GM12865 (cell line): ENCODE data around the gene PLEKHB2.

ENCODE experiments used
- DNase-seq: peaks from one replicate; pipeline ENCODE4 v3.0.0; 2010; ENCODE audit warnings: low read depth
- H3K4me3 ChIP-seq: 2 replicates; pipeline ENCODE4 v1.5.1; 2011; ENCODE audit warnings: mild to moderate bottlenecking, low read depth, low read length, control low read depth
- TF ChIP-seq, protein P1 (sequence below): IDR thresholded peaks from 2 replicates; pipeline ENCODE4 v1.5.1; 2011; ENCODE audit warnings: low read length, control low read depth, low read depth, inconsistent platforms; ENCODE audit not compliant: insufficient read depth; ENCODE audit errors: missing control alignments

The PLEKHB2 gene

DNA sequence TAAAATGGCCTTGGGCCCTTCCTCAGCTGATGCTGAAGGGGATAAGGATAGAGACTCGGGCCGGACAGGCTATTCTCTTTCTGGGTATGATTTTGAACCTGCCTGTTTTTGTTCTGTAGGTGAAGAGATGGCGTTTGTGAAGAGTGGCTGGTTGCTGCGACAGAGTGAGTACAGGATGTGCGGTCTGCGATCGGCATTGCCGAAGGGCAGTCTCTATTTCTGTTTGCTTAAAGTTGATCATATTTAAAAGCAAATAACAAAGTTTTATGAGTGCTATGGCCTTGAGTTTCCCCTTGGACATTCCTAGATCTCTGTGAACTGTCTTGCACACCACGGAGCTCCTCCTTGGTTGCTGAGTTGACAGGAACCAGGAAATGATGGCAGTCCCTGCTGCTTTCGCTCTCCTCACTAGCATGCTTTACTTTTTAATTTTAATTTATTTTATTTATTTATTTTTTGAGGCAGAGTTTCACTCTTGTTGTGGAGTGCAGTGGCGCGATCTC, 15.7 kb downstream of the PLEKHB2 start:
- TF ChIP-seq, protein P1, sequence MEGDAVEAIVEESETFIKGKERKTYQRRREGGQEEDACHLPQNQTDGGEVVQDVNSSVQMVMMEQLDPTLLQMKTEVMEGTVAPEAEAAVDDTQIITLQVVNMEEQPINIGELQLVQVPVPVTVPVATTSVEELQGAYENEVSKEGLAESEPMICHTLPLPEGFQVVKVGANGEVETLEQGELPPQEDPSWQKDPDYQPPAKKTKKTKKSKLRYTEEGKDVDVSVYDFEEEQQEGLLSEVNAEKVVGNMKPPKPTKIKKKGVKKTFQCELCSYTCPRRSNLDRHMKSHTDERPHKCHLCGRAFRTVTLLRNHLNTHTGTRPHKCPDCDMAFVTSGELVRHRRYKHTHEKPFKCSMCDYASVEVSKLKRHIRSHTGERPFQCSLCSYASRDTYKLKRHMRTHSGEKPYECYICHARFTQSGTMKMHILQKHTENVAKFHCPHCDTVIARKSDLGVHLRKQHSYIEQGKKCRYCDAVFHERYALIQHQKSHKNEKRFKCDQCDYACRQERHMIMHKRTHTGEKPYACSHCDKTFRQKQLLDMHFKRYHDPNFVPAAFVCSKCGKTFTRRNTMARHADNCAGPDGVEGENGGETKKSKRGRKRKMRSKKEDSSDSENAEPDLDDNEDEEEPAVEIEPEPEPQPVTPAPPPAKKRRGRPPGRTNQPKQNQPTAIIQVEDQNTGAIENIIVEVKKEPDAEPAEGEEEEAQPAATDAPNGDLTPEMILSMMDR = no peak
- no peak overlapping the region for H3K4me3 ChIP-seq
- DNase-seq = no peak

GRCh38 chr2:131121464-131121863, 16.3 kb downstream of the PLEKHB2 start:
- no peak for DNase-seq
- TF ChIP-seq, protein P1 = no peak
- H3K4me3 ChIP-seq = no peak overlapping the region

- DNase-seq = no peak
- TF ChIP-seq, protein P1 = no peak
- no peak overlapping the region for H3K4me3 ChIP-seq
Observed at GRCh38 chr2:131122496-131122895, 17.4 kb downstream of the PLEKHB2 start.

- no peak overlapping the region for H3K4me3 ChIP-seq
- no peak for DNase-seq
- TF ChIP-seq, protein P1 = no peak
Observed at GRCh38 chr2:131123192-131123591, 18.1 kb downstream of the PLEKHB2 start.

DNA sequence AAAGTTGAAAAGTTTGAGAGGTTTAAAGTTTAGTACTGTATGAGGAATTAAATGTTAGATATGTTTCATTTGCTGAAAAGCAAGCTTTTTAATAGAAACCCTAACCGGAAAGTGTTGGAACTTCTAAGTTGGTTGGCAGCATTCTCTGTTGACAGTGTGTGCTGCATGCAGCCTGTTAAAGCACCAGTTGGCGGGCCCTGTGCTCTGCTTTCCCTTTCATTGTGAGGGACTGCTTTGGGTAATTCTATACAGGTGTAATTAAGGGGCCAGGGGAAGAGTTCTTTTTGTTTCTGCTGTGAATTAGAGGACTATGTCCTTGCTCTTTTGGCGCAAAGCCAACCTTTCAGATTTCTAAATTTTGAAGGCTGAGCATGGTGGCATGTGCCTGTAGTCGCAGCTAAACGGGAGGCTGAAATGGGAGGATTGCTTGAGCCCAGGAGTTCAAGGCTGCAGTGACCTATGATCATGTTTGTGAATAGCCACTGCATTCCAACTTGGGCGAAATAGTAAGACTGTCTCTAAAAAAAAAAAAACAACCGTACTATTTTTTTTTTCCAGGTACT, 20.1 kb downstream of the PLEKHB2 start:
- no peak for DNase-seq
- no peak overlapping the region for H3K4me3 ChIP-seq
- TF ChIP-seq, protein P1 = no peak

- TF ChIP-seq, protein P1 = no peak
- DNase-seq = no peak
- H3K4me3 ChIP-seq = no peak overlapping the region
Observed at GRCh38 chr2:131126436-131126835, 21.3 kb downstream of the PLEKHB2 start.

GRCh38 chr2:131127076-131127475, 21.9 kb downstream of the PLEKHB2 start:
- no peak for DNase-seq
- H3K4me3 ChIP-seq = no peak overlapping the region
- TF ChIP-seq, protein P1 = no peak
